ENCODE measurements around the gene EXTL2. TPM values are rescaled to one million over a fixed set of nuclear protein-coding genes. Genes with fewer than 3 reads are reported as not detected.

Gene EXTL2
- total and polyA plus RNA-seq, 4 donors, result 3.6 to 8.7 (median 7.6) TPM

DNA sequence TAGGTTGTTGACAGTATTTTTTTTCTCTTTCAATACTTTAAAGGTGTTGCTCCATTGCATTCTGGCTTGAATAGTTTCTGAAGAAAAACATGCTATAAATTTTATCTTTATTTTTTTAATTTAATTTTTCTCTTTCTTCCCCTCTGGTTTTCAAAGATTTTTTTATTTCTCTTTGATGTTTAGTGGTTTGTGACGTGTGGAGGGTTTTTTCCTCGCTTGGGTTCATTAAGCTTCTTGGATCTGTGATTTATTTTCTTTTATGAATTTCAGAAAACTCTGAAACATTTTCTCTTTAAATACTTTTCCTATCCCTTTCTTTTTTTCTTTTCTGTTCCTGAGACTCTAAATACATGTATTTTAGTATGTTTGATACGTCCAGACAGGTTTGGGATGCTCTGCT, 10.5 kb upstream of the EXTL2 start:
- WGBS, result 97% methylated on average over 3 of the region's 3 CpGs
- Histone ChIP-seq H3K4me1 (ENCODE audit: control insufficient read depth in 4 of 4, insufficient read depth in 4 of 4, low read length in 3 of 4) (no peaks in the 10 kb centered on the region), H3K27ac (ENCODE audit: low read depth in 1 of 2, low read length in 2 of 2) (no peak overlapping the region), H3K9ac (ENCODE audit: low read depth in 1 of 2, low read length in 2 of 2) (no peak overlapping the region), H3K9me3 (ENCODE audit: control insufficient read depth in 4 of 4, low read length in 3 of 4) (no peaks in the 10 kb centered on the region), H3K4me3 (ENCODE audit: low read depth in 1 of 3, low read length in 3 of 3) (no peak overlapping the region), H3K27me3 (ENCODE audit: control insufficient read depth in 4 of 4, insufficient read depth in 4 of 4, low read length in 3 of 4) (no peaks in the 10 kb centered on the region), H3K36me3 (ENCODE audit: control insufficient read depth in 4 of 4, insufficient read depth in 3 of 4, low read depth in 1 of 4, low read length in 3 of 4) (peaks cover 3 to 30% (median 25%) of the 10 kb centered on the region in 4 donors)
- TF ChIP-seq, protein P1, sequence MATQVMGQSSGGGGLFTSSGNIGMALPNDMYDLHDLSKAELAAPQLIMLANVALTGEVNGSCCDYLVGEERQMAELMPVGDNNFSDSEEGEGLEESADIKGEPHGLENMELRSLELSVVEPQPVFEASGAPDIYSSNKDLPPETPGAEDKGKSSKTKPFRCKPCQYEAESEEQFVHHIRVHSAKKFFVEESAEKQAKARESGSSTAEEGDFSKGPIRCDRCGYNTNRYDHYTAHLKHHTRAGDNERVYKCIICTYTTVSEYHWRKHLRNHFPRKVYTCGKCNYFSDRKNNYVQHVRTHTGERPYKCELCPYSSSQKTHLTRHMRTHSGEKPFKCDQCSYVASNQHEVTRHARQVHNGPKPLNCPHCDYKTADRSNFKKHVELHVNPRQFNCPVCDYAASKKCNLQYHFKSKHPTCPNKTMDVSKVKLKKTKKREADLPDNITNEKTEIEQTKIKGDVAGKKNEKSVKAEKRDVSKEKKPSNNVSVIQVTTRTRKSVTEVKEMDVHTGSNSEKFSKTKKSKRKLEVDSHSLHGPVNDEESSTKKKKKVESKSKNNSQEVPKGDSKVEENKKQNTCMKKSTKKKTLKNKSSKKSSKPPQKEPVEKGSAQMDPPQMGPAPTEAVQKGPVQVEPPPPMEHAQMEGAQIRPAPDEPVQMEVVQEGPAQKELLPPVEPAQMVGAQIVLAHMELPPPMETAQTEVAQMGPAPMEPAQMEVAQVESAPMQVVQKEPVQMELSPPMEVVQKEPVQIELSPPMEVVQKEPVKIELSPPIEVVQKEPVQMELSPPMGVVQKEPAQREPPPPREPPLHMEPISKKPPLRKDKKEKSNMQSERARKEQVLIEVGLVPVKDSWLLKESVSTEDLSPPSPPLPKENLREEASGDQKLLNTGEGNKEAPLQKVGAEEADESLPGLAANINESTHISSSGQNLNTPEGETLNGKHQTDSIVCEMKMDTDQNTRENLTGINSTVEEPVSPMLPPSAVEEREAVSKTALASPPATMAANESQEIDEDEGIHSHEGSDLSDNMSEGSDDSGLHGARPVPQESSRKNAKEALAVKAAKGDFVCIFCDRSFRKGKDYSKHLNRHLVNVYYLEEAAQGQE (IDR thresholded peaks at IDR 0.05), result no peak
- TF ChIP-seq, protein P2, sequence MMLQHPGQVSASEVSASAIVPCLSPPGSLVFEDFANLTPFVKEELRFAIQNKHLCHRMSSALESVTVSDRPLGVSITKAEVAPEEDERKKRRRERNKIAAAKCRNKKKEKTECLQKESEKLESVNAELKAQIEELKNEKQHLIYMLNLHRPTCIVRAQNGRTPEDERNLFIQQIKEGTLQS (IDR thresholded peaks at IDR 0.05), result no peak
- TF ChIP-seq FOXA1 (IDR thresholded peaks at IDR 0.05), result no peak
- DNase-seq (ENCODE audit: low spot score), result no peak

DNA sequence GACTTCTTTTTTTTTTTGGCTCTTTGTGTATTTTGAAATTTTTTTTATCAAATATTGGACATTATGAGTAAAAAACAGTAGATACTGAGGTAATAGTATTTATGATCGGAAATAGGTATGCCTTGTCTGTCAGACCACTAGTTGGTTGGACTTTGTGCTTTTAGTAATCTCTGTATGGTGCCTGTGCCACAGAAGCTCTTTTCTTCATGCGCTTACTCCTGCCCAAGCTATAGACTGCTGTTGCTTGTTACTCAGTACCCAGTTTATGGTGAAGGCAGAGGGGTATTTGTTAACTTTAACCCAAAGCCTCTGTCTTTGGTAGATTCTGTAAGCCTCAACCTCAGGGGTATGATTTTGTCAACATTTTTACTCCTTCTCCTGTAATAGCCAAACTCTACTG, 9.9 kb upstream of the EXTL2 start:
- no peak for DNase-seq (ENCODE audit: low spot score)
- Histone ChIP-seq H3K4me1 (ENCODE audit: control insufficient read depth in 4 of 4, insufficient read depth in 4 of 4, low read length in 3 of 4) (no peaks in the 10 kb centered on the region), H3K4me3 (ENCODE audit: low read depth in 1 of 3, low read length in 3 of 3) (no peak overlapping the region), H3K9ac (ENCODE audit: low read depth in 1 of 2, low read length in 2 of 2) (no peak overlapping the region), H3K9me3 (ENCODE audit: control insufficient read depth in 4 of 4, low read length in 3 of 4) (no peaks in the 10 kb centered on the region), H3K27me3 (ENCODE audit: control insufficient read depth in 4 of 4, insufficient read depth in 4 of 4, low read length in 3 of 4) (no peaks in the 10 kb centered on the region), H3K27ac (ENCODE audit: low read depth in 1 of 2, low read length in 2 of 2) (no peak overlapping the region), H3K36me3 (ENCODE audit: control insufficient read depth in 4 of 4, insufficient read depth in 3 of 4, low read depth in 1 of 4, low read length in 3 of 4) (peaks cover 3 to 30% (median 25%) of the 10 kb centered on the region in 4 donors)
- TF ChIP-seq, protein P3, sequence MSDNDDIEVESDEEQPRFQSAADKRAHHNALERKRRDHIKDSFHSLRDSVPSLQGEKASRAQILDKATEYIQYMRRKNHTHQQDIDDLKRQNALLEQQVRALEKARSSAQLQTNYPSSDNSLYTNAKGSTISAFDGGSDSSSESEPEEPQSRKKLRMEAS (IDR thresholded peaks at IDR 0.05), result no peak
- TF ChIP-seq, protein P2 (IDR thresholded peaks at IDR 0.05), result no peak
- no peak for TF ChIP-seq GABPA (IDR thresholded peaks at IDR 0.05 in 1 of 2, conservative IDR thresholded peaks at IDR 0.05 in 1 of 2)
- no peak for TF ChIP-seq TAF1 (conservative IDR thresholded peaks at IDR 0.05)
- no peak for TF ChIP-seq YY1 (IDR thresholded peaks at IDR 0.05)
- TF ChIP-seq HNF4G (IDR thresholded peaks at IDR 0.05), result no peak
- no peak for TF ChIP-seq HNF4A (conservative IDR thresholded peaks at IDR 0.05)
- TF ChIP-seq JUND (IDR thresholded peaks at IDR 0.05), result no peak
- no peak for TF ChIP-seq NR2F2 (IDR thresholded peaks at IDR 0.05)
- TF ChIP-seq, protein P4, sequence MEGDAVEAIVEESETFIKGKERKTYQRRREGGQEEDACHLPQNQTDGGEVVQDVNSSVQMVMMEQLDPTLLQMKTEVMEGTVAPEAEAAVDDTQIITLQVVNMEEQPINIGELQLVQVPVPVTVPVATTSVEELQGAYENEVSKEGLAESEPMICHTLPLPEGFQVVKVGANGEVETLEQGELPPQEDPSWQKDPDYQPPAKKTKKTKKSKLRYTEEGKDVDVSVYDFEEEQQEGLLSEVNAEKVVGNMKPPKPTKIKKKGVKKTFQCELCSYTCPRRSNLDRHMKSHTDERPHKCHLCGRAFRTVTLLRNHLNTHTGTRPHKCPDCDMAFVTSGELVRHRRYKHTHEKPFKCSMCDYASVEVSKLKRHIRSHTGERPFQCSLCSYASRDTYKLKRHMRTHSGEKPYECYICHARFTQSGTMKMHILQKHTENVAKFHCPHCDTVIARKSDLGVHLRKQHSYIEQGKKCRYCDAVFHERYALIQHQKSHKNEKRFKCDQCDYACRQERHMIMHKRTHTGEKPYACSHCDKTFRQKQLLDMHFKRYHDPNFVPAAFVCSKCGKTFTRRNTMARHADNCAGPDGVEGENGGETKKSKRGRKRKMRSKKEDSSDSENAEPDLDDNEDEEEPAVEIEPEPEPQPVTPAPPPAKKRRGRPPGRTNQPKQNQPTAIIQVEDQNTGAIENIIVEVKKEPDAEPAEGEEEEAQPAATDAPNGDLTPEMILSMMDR (IDR thresholded peaks at IDR 0.05; ENCODE audit: low read depth, low read length, missing input control), result no peak
- no peak for TF ChIP-seq FOXA1 (IDR thresholded peaks at IDR 0.05)
- 98% methylated on average over 2 of the region's 2 CpGs for WGBS

DNA sequence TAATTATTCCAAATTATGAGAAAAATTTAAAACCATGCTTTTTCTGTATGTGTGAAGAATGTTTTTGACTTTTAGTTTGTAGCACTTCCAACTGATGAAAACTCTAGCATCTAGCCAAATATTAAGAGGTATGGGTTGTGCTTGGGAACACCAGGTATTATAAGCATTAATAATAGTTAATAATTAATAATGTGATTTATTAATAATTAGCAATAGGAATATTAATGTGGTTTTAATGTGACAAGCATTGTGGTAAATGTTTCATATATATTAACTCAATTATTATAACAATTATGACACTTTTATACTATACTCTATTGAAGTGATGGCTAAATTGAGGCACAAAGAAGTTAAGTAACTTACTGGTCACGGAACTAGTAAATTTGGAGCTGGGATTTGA, 9.1 kb upstream of the EXTL2 start:
- Histone ChIP-seq H3K9ac (ENCODE audit: low read depth in 1 of 2, low read length in 2 of 2) (no peak overlapping the region), H3K27ac (ENCODE audit: low read depth in 1 of 2, low read length in 2 of 2) (no peak overlapping the region), H3K36me3 (ENCODE audit: control insufficient read depth in 4 of 4, insufficient read depth in 3 of 4, low read depth in 1 of 4, low read length in 3 of 4) (peaks cover 3 to 26% (median 21%) of the 10 kb centered on the region in 4 donors), H3K9me3 (ENCODE audit: control insufficient read depth in 4 of 4, low read length in 3 of 4) (no peaks in the 10 kb centered on the region), H3K27me3 (ENCODE audit: control insufficient read depth in 4 of 4, insufficient read depth in 4 of 4, low read length in 3 of 4) (no peaks in the 10 kb centered on the region), H3K4me1 (ENCODE audit: control insufficient read depth in 4 of 4, insufficient read depth in 4 of 4, low read length in 3 of 4) (no peaks in the 10 kb centered on the region), H3K4me3 (ENCODE audit: low read depth in 1 of 3, low read length in 3 of 3) (no peak overlapping the region)
- no peak for DNase-seq (ENCODE audit: low spot score)
- WGBS, result 97% methylated on average over 1 of the region's 1 CpG
- TF ChIP-seq YY1 (IDR thresholded peaks at IDR 0.05) (no peak), SP1 (IDR thresholded peaks at IDR 0.05) (no peak)
- TF ChIP-seq, protein P5, sequence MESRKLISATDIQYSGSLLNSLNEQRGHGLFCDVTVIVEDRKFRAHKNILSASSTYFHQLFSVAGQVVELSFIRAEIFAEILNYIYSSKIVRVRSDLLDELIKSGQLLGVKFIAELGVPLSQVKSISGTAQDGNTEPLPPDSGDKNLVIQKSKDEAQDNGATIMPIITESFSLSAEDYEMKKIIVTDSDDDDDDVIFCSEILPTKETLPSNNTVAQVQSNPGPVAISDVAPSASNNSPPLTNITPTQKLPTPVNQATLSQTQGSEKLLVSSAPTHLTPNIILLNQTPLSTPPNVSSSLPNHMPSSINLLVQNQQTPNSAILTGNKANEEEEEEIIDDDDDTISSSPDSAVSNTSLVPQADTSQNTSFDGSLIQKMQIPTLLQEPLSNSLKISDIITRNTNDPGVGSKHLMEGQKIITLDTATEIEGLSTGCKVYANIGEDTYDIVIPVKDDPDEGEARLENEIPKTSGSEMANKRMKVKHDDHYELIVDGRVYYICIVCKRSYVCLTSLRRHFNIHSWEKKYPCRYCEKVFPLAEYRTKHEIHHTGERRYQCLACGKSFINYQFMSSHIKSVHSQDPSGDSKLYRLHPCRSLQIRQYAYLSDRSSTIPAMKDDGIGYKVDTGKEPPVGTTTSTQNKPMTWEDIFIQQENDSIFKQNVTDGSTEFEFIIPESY (IDR thresholded peaks at IDR 0.05), result no peak

Measured in liver (tissue), 9 donors.